HepG2 (cell line): Measurements from ENCODE around the gene STUB1. TPM values are rescaled to one million over a fixed set of nuclear protein-coding genes. Genes with fewer than 3 reads are reported as not detected.
A peak's percentile ranks its signal among the peaks of the same experiment; 100 is the strongest.

Experiments
- AHDC1 ChIP-seq: sonication (generic); formaldehyde crosslinking; IDR thresholded peaks from 2 replicates; pipeline ENCODE4 v1.5.1; 2020; ENCODE audit warnings: mild to moderate bottlenecking, missing genetic modification reagents, borderline replicate concordance
- ARNT2 ChIP-seq: sonication (generic); formaldehyde crosslinking; IDR thresholded peaks from 2 replicates; pipeline ENCODE4 v1.8.0; 2022; ENCODE audit warnings: mild to moderate bottlenecking, low read depth, missing genetic modification reagents, moderate library complexity
- CBX5 ChIP-seq: sonication (generic); formaldehyde crosslinking; IDR thresholded peaks from 2 replicates; pipeline ENCODE4 v1.4.0; 2020; ENCODE audit warnings: missing genetic modification reagents, borderline replicate concordance
- CERS6 ChIP-seq: sonication (generic); formaldehyde crosslinking; IDR thresholded peaks from 2 replicates; pipeline ENCODE4 v1.5.0; 2020; ENCODE audit warnings: missing genetic modification reagents
- CHD4 ChIP-seq: fragments of 200-600 bp; sonication (generic); IDR thresholded peaks from 2 replicates; pipeline ENCODE4 v1.7.0; 2017; ENCODE audit warnings: mild to moderate bottlenecking, low read length, borderline replicate concordance
- DR1 ChIP-seq: sonication (generic); formaldehyde crosslinking; IDR thresholded peaks from 2 replicates; pipeline ENCODE4 v1.8.0; 2021; ENCODE audit warnings: mild to moderate bottlenecking, missing genetic modification reagents, inconsistent platforms
- FOXA3 ChIP-seq: IDR thresholded peaks from 2 replicates; pipeline ENCODE4 v1.6.1; 2016; ENCODE audit warnings: missing genetic modification reagents, missing compliant biosample characterization
- JUN ChIP-seq: sonication (generic); formaldehyde crosslinking; IDR thresholded peaks from 2 replicates; pipeline ENCODE4 v1.4.0; 2020; ENCODE audit warnings: mild to moderate bottlenecking, missing genetic modification reagents
- MAF1 ChIP-seq: sonication (generic); formaldehyde crosslinking; IDR thresholded peaks from 2 replicates; pipeline ENCODE4 v1.5.0; 2020; ENCODE audit warnings: missing genetic modification reagents, borderline replicate concordance
- NBN ChIP-seq: fragments of 450-650 bp; conservative IDR thresholded peaks from 2 replicates; pipeline ENCODE4 v1.6.1; 2017
- PHF21A ChIP-seq: sonication (generic); formaldehyde crosslinking; IDR thresholded peaks from 2 replicates; pipeline ENCODE4 v1.5.0; 2020; ENCODE audit warnings: mild to moderate bottlenecking, missing genetic modification reagents
- PHF5A ChIP-seq: IDR thresholded peaks from one replicate; pipeline ENCODE4 v1.6.1; 2018; ENCODE audit warnings: low read depth, missing genetic modification reagents; ENCODE audit not compliant: unreplicated experiment
- POLR2AphosphoS5 ChIP-seq: IDR thresholded peaks from 2 replicates; pipeline ENCODE4 v1.6.1; 2012; ENCODE audit warnings: low read depth, low read length
- RXRA ChIP-seq: sonication (generic); formaldehyde crosslinking; IDR thresholded peaks from 2 replicates; pipeline ENCODE4 v1.5.1; 2020; ENCODE audit warnings: missing genetic modification reagents
- SNAI1 ChIP-seq: sonication (generic); formaldehyde crosslinking; IDR thresholded peaks from 2 replicates; pipeline ENCODE4 v1.5.0; 2020; ENCODE audit warnings: mild to moderate bottlenecking, missing genetic modification reagents, borderline replicate concordance
- TAF15 ChIP-seq: fragments of 200-400 bp; formaldehyde crosslinking; IDR thresholded peaks from one replicate; pipeline ENCODE4 v1.6.1; 2018; ENCODE audit warnings: mild to moderate bottlenecking, low read depth, low read length; ENCODE audit not compliant: poor library complexity, severe bottlenecking
- THAP8 ChIP-seq: sonication (generic); formaldehyde crosslinking; IDR thresholded peaks from 2 replicates; pipeline ENCODE4 v1.5.1; 2020; ENCODE audit warnings: missing genetic modification reagents, mild to moderate bottlenecking, borderline replicate concordance
- ZKSCAN1 ChIP-seq: fragments of 150-350 bp; IDR thresholded peaks from 2 replicates; pipeline ENCODE4 v1.6.1; 2014; ENCODE audit warnings: low read length
- ZNF253 ChIP-seq: sonication (generic); formaldehyde crosslinking; IDR thresholded peaks from 2 replicates; pipeline ENCODE4 v1.8.0; 2022; ENCODE audit warnings: mild to moderate bottlenecking, missing genetic modification reagents, borderline replicate concordance
- ZNF350 ChIP-seq: sonication (generic); formaldehyde crosslinking; IDR thresholded peaks from 2 replicates; pipeline ENCODE4 v1.4.0; 2020; ENCODE audit warnings: mild to moderate bottlenecking, low read depth, missing genetic modification reagents, borderline replicate concordance
- ZNF431 ChIP-seq: sonication (generic); formaldehyde crosslinking; IDR thresholded peaks from 2 replicates; pipeline ENCODE4 v1.9.0; 2022; ENCODE audit warnings: missing genetic modification reagents, low read depth, mild to moderate bottlenecking, borderline replicate concordance
- ZNF441 ChIP-seq: sonication (generic); formaldehyde crosslinking; IDR thresholded peaks from 2 replicates; pipeline ENCODE4 v1.7.0; 2021; ENCODE audit warnings: missing genetic modification reagents, borderline replicate concordance
- ZNF761 ChIP-seq: sonication (generic); formaldehyde crosslinking; conservative IDR thresholded peaks from 2 replicates; pipeline ENCODE4 v1.4.0; 2020; ENCODE audit warnings: mild to moderate bottlenecking, missing genetic modification reagents
- ZNF772 ChIP-seq: sonication (generic); formaldehyde crosslinking; IDR thresholded peaks from 2 replicates; pipeline ENCODE4 v1.5.0; 2020; ENCODE audit warnings: mild to moderate bottlenecking, missing genetic modification reagents
- polyA plus RNA-seq, 8 experiments: library from polyadenylated mRNA; depleted of rRNA in 3 of 8; stranded (reverse) in 7 of 8; unstranded in 1 of 8; fragments of >200 nt; fragmentation: Illumina TruSeq in 4 of 8; extraction: Trizol in 4 of 8; gene quantifications; 2 replicates each; pipeline versions ENCODE4 v1.2.1 to v1.2.3, GENCODE V29; 2011 to 2016; ENCODE audit warnings: low read depth in 4 of 8, missing spikeins in 1 of 8, mixed read lengths in 1 of 8; ENCODE audit not compliant: insufficient read depth in 1 of 8
- total RNA-seq, 5 experiments: library from RNA; depleted of rRNA; stranded (reverse); fragments of >200 nt; fragmentation: Illumina TruSeq; extraction: Trizol; gene quantifications; 2 replicates each; pipeline ENCODE4 v1.2.3, GENCODE V29; 2016; ENCODE audit warnings: low read depth in 1 of 5

STUB1 gene
- total and polyA plus RNA-seq, 2 of the 13 experiments (the other 11 are each of a cell fraction or from before 2014, with no cell fraction given) = 52.9 to 78.2 TPM

GRCh38 chr16:700684-701584 is 20.7 kb downstream of the STUB1 start (continued):
- TF ChIP-seq AHDC1 (no peak), POLR2AphosphoS5 (no peak), TAF15 (no peak), SNAI1 (CRISPR knock-in tag) (no peak), ZNF441 (CRISPR knock-in tag) (peak; percentile 88), ZNF431 (CRISPR knock-in tag) (no peak), MAF1 (CRISPR knock-in tag) (no peak), RXRA (CRISPR knock-in tag) (no peak), DR1 (CRISPR knock-in tag) (no peak), CERS6 (CRISPR knock-in tag) (no peak), ZNF253 (CRISPR knock-in tag) (no peak), JUN (no peak), ZNF772 (CRISPR knock-in tag) (no peak), ARNT2 (CRISPR knock-in tag) (peak; percentile 97), ZNF350 (CRISPR knock-in tag) (no peak), PHF21A (CRISPR knock-in tag) (no peak), ZKSCAN1 (no peak), CBX5 (CRISPR knock-in tag) (no peak), PHF5A (CRISPR knock-in tag) (no peak), ZNF761 (CRISPR knock-in tag) (peak; percentile 75; the same call in 1 of the 2 replicates), CHD4 (no peak), NBN (no peak), THAP8 (CRISPR knock-in tag) (no peak), FOXA3 (CRISPR knock-in tag) (no peak)
